ENCODE data around the gene TWIST2. TPM values are rescaled to one million over a fixed set of nuclear protein-coding genes. Genes with fewer than 3 reads are reported as not detected.

TWIST2 gene
- under 1 TPM in 2 of 3 donors, not detected in 1; 0.17 to 0.61 TPM for polyA plus RNA-seq

GRCh38 chr2:238847841-238848690, at the start of gene TWIST2:
TWIST2 (plus strand) TSS chr2:238848085; CDS start chr2:238848216, 131 bp downstream.
- no peaks in the 10 kb centered on the region for H3K9me3 Mint-ChIP-seq
- H3K4me3 Mint-ChIP-seq: no peak within 1 kb of the TSS
- H3K36me3 Mint-ChIP-seq: no peaks in the 10 kb centered on the region
- DNase-seq: no peak
- no peak within 1 kb of the TSS for H3K27ac Mint-ChIP-seq
- H3K4me1 Mint-ChIP-seq: peaks cover 0 to 1% of the 10 kb centered on the region in 2 donors
- H3K27me3 Mint-ChIP-seq (ENCODE audit: low read depth in 3 of 3): peaks cover 3 to 21% (median 10%) of the 10 kb centered on the region in 3 donors

- no peaks in the 10 kb centered on the region for H3K9me3 Mint-ChIP-seq
- DNase-seq: no peak
- no peak overlapping the region for H3K4me3 Mint-ChIP-seq
- no peaks in the 10 kb centered on the region for H3K36me3 Mint-ChIP-seq
- no peaks in the 10 kb centered on the region for H3K4me1 Mint-ChIP-seq
- H3K27ac Mint-ChIP-seq: no peak overlapping the region
- H3K27me3 Mint-ChIP-seq (ENCODE audit: low read depth in 3 of 3): peaks cover 4 to 12% (median 6%) of the 10 kb centered on the region in 3 donors
These were observed 46.1 kb upstream of the TWIST2 start for GRCh38 chr2:238801791-238802190.

GRCh38 chr2:238802957-238803356, 44.9 kb upstream of the TWIST2 start:
- Mint-ChIP-seq H3K27me3 (ENCODE audit: low read depth in 3 of 3) (peaks cover 2 to 10% (median 4%) of the 10 kb centered on the region in 3 donors), H3K9me3 (no peaks in the 10 kb centered on the region), H3K36me3 (no peaks in the 10 kb centered on the region), H3K4me1 (no peaks in the 10 kb centered on the region), H3K27ac (no peak overlapping the region), H3K4me3 (no peak overlapping the region)
- no peak for DNase-seq

- H3K4me1 Mint-ChIP-seq: no peaks in the 10 kb centered on the region
- DNase-seq: no peak
- no peak overlapping the region for H3K27ac Mint-ChIP-seq
- H3K27me3 Mint-ChIP-seq (ENCODE audit: low read depth in 3 of 3): peaks cover 2 to 10% (median 4%) of the 10 kb centered on the region in 3 donors
- H3K9me3 Mint-ChIP-seq: peaks cover 0 to 2% (median 0%) of the 10 kb centered on the region in 6 donors
- H3K4me3 Mint-ChIP-seq: no peak overlapping the region
- H3K36me3 Mint-ChIP-seq: no peaks in the 10 kb centered on the region
These were observed 43.7 kb upstream of the TWIST2 start for GRCh38 chr2:238803996-238804870.

GRCh38 chr2:238808761-238809160, 39.1 kb upstream of the TWIST2 start:
- peaks cover 0 to 4% (median 0%) of the 10 kb centered on the region in 3 donors for H3K36me3 Mint-ChIP-seq
- no peak for DNase-seq
- peaks cover 0 to 4% (median 0%) of the 10 kb centered on the region in 6 donors for H3K9me3 Mint-ChIP-seq
- H3K4me1 Mint-ChIP-seq: no peaks in the 10 kb centered on the region
- no peak overlapping the region for H3K27ac Mint-ChIP-seq
- H3K27me3 Mint-ChIP-seq (ENCODE audit: low read depth in 3 of 3): peaks cover under 1 to 8% (median 2%) of the 10 kb centered on the region in 3 donors
- no peak overlapping the region for H3K4me3 Mint-ChIP-seq

GRCh38 chr2:238810321-238810720, 37.6 kb upstream of the TWIST2 start:
- no peak overlapping the region for H3K4me3 Mint-ChIP-seq

GRCh38 chr2:238811293-238811692, 36.6 kb upstream of the TWIST2 start:
- H3K27me3 Mint-ChIP-seq (ENCODE audit: low read depth in 3 of 3): peaks cover 2 to 11% (median 2%) of the 10 kb centered on the region in 3 donors
- H3K9me3 Mint-ChIP-seq: peaks cover 0 to 4% (median 0%) of the 10 kb centered on the region in 6 donors
- H3K4me1 Mint-ChIP-seq: no peaks in the 10 kb centered on the region
- H3K27ac Mint-ChIP-seq: no peak overlapping the region
- H3K36me3 Mint-ChIP-seq: peaks cover 0 to 4% (median 0%) of the 10 kb centered on the region in 3 donors
- DNase-seq: no peak
- no peak overlapping the region for H3K4me3 Mint-ChIP-seq

More at GRCh38 chr2:238810321-238810720, 37.6 kb upstream of the TWIST2 start:
- DNase-seq: no peak
- Mint-ChIP-seq H3K27ac (no peak overlapping the region), H3K4me1 (no peaks in the 10 kb centered on the region), H3K9me3 (peaks cover 0 to 4% (median 0%) of the 10 kb centered on the region in 6 donors), H3K36me3 (peaks cover 0 to 4% (median 0%) of the 10 kb centered on the region in 3 donors), H3K27me3 (ENCODE audit: low read depth in 3 of 3) (peaks cover 2 to 11% (median 2%) of the 10 kb centered on the region in 3 donors)

- no peaks in the 10 kb centered on the region for H3K4me1 Mint-ChIP-seq
- H3K27ac Mint-ChIP-seq: no peak overlapping the region
- no peak for DNase-seq
- peaks cover 0 to 4% (median 0%) of the 10 kb centered on the region in 3 donors for H3K36me3 Mint-ChIP-seq
- H3K27me3 Mint-ChIP-seq (ENCODE audit: low read depth in 3 of 3): peaks cover 2 to 11% (median 2%) of the 10 kb centered on the region in 3 donors
- no peak overlapping the region for H3K4me3 Mint-ChIP-seq
- H3K9me3 Mint-ChIP-seq: peaks cover 0 to 4% (median 0%) of the 10 kb centered on the region in 6 donors
These were observed 36.1 kb upstream of the TWIST2 start for GRCh38 chr2:238811759-238812158.

GRCh38 chr2:238813109-238813508, 34.8 kb upstream of the TWIST2 start:
- Mint-ChIP-seq H3K4me3 (no peak overlapping the region), H3K4me1 (no peaks in the 10 kb centered on the region), H3K27me3 (ENCODE audit: low read depth in 3 of 3) (peaks cover 2 to 11% (median 2%) of the 10 kb centered on the region in 3 donors), H3K9me3 (peaks cover 0 to 4% (median 0%) of the 10 kb centered on the region in 6 donors), H3K36me3 (peaks cover 0 to 4% (median 0%) of the 10 kb centered on the region in 3 donors), H3K27ac (no peak overlapping the region)
- DNase-seq: no peak

GRCh38 chr2:238814815-238815214, 33.1 kb upstream of the TWIST2 start:
- Mint-ChIP-seq H3K4me3 (no peak overlapping the region), H3K36me3 (peaks cover 0 to 4% (median 0%) of the 10 kb centered on the region in 3 donors), H3K4me1 (no peaks in the 10 kb centered on the region), H3K27me3 (ENCODE audit: low read depth in 3 of 3) (peaks cover 2 to 11% (median 6%) of the 10 kb centered on the region in 3 donors), H3K27ac (no peak overlapping the region), H3K9me3 (no peaks in the 10 kb centered on the region)
- no peak for DNase-seq

- Mint-ChIP-seq H3K36me3 (no peaks in the 10 kb centered on the region), H3K4me1 (no peaks in the 10 kb centered on the region), H3K4me3 (no peak overlapping the region), H3K27me3 (ENCODE audit: low read depth in 3 of 3) (peaks cover 2 to 13% (median 11%) of the 10 kb centered on the region in 3 donors), H3K27ac (no peak overlapping the region), H3K9me3 (no peaks in the 10 kb centered on the region)
- no peak for DNase-seq
These were observed 31.6 kb upstream of the TWIST2 start for GRCh38 chr2:238816291-238816690.

- H3K4me1 Mint-ChIP-seq: no peaks in the 10 kb centered on the region
- peaks cover 2 to 13% (median 11%) of the 10 kb centered on the region in 3 donors for H3K27me3 Mint-ChIP-seq (ENCODE audit: low read depth in 3 of 3)
- no peak overlapping the region for H3K27ac Mint-ChIP-seq
- H3K9me3 Mint-ChIP-seq: no peaks in the 10 kb centered on the region
- no peaks in the 10 kb centered on the region for H3K36me3 Mint-ChIP-seq
- no peak overlapping the region for H3K4me3 Mint-ChIP-seq
- DNase-seq: no peak
These were observed 30.5 kb upstream of the TWIST2 start for GRCh38 chr2:238817382-238817781.

- H3K27me3 Mint-ChIP-seq (ENCODE audit: low read depth in 3 of 3): peaks cover 0 to 13% (median 11%) of the 10 kb centered on the region in 3 donors
- H3K4me3 Mint-ChIP-seq: no peak overlapping the region
- no peaks in the 10 kb centered on the region for H3K4me1 Mint-ChIP-seq
- no peaks in the 10 kb centered on the region for H3K36me3 Mint-ChIP-seq
- DNase-seq: no peak
- no peak overlapping the region for H3K27ac Mint-ChIP-seq
- no peaks in the 10 kb centered on the region for H3K9me3 Mint-ChIP-seq
These were observed 30.0 kb upstream of the TWIST2 start for GRCh38 chr2:238817891-238818290.

Data from immature natural killer cell (primary cell).